Measurements from ENCODE around the gene ALG1. TPM values are rescaled to one million over a fixed set of nuclear protein-coding genes. Genes with fewer than 3 reads are reported as not detected.

Gene ALG1
- total and polyA plus RNA-seq, 2 of the 13 experiments (the other 11 are each of a cell fraction or from before 2014, with no cell fraction given) = 43.3 to 75.6 TPM

GRCh38 chr16:5032748-5033167 is 38.9 kb upstream of the ALG1 start (continued):
- peak; percentile 70; the same call in 1 of the 2 replicates for TF ChIP-seq THRA (CRISPR knock-in tag; IDR thresholded peaks at IDR 0.05; ENCODE audit: borderline replicate concordance)
- TF ChIP-seq ZUFSP (CRISPR knock-in tag; IDR thresholded peaks at IDR 0.05; ENCODE audit: borderline replicate concordance) = no peak
- 0 out of 2 replicates have a peak, but pooled peaks have one; percentile 13 for TF ChIP-seq ZNF580 (CRISPR knock-in tag; IDR thresholded peaks at IDR 0.05; ENCODE audit: borderline replicate concordance, low read depth)
- TF ChIP-seq ZBTB34 (CRISPR knock-in tag; IDR thresholded peaks at IDR 0.05) = no peak
- TF ChIP-seq RXRA (CRISPR knock-in tag; IDR thresholded peaks at IDR 0.05) = peak; percentile 42; the same call in 1 of the 2 replicates
- 0 out of 2 replicates have a peak, but pooled peaks have one; percentile 8 for TF ChIP-seq NFYC (CRISPR knock-in tag; IDR thresholded peaks at IDR 0.05)
- TF ChIP-seq ZNF577 (CRISPR knock-in tag; IDR thresholded peaks at IDR 0.05; ENCODE audit: borderline replicate concordance, low read depth) = no peak
- no peak for TF ChIP-seq TFDP2 (CRISPR knock-in tag; IDR thresholded peaks at IDR 0.05)
